ENCODE data around the gene SCOC.

The SCOC gene

DNA sequence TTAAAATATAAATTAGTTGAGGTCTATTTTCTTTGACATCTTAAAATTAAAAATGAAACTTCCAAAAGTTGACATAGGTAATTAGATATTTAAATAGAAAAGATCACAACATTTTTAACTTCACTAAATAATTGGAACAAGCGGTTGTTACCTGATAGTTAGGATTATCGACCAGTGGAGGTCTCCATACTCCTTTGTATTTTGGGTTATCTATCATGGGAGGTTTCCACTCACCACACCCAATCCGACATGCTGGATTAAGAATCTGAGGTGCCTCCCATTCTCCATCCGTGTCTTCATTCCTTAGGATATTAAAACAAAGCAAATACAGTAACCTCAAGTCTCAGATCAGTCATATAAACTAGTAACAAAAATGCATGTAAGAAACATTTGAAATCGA, 22.2 kb downstream of the SCOC start:
- H3K9me3 ChIP-seq (ENCODE audit: insufficient read depth, low read length), result no peaks in the 10 kb centered on the region
- no peaks in the 10 kb centered on the region for H3F3A ChIP-seq (ENCODE audit: insufficient read depth)
- no peak overlapping the region for H2AFZ ChIP-seq (ENCODE audit: low read depth, low read length, severe bottlenecking)
- no peaks in the 10 kb centered on the region for H3K27me3 ChIP-seq (ENCODE audit: low read length)
- no peak overlapping the region for H3K27ac ChIP-seq (ENCODE audit: low read depth, low read length)
- no peaks in the 10 kb centered on the region for H3K9me2 ChIP-seq (replicated peaks; ENCODE audit: insufficient read depth, low read length)
- H3K4me2 ChIP-seq (ENCODE audit: low read depth, low read length, poor library complexity, severe bottlenecking), result no peak overlapping the region
- H3K9ac ChIP-seq (ENCODE audit: low read length), result no peak overlapping the region
- no peaks in the 10 kb centered on the region for H3K79me2 ChIP-seq (ENCODE audit: insufficient read depth, low read length)
- no peaks in the 10 kb centered on the region for H4K20me1 ChIP-seq (ENCODE audit: low read depth, low read length)
- no peak overlapping the region for H3K4me3 ChIP-seq (ENCODE audit: insufficient read depth, low read length, poor library complexity, severe bottlenecking)
- H3K36me3 ChIP-seq (ENCODE audit: low read length), result no peaks in the 10 kb centered on the region
- no peak for TF ChIP-seq EZH2phosphoT487 (conservative IDR thresholded peaks at IDR 0.05; ENCODE audit: low read length)
- TF ChIP-seq, protein P1, sequence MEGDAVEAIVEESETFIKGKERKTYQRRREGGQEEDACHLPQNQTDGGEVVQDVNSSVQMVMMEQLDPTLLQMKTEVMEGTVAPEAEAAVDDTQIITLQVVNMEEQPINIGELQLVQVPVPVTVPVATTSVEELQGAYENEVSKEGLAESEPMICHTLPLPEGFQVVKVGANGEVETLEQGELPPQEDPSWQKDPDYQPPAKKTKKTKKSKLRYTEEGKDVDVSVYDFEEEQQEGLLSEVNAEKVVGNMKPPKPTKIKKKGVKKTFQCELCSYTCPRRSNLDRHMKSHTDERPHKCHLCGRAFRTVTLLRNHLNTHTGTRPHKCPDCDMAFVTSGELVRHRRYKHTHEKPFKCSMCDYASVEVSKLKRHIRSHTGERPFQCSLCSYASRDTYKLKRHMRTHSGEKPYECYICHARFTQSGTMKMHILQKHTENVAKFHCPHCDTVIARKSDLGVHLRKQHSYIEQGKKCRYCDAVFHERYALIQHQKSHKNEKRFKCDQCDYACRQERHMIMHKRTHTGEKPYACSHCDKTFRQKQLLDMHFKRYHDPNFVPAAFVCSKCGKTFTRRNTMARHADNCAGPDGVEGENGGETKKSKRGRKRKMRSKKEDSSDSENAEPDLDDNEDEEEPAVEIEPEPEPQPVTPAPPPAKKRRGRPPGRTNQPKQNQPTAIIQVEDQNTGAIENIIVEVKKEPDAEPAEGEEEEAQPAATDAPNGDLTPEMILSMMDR (IDR thresholded peaks at IDR 0.05; ENCODE audit: insufficient read depth, low read length, poor library complexity, severe bottlenecking), result no peak

GRCh38 chr4:140400111-140400510, 26.7 kb downstream of the SCOC start:
- no peaks in the 10 kb centered on the region for H3K27me3 ChIP-seq (ENCODE audit: low read length)
- H4K20me1 ChIP-seq (ENCODE audit: low read depth, low read length), result no peaks in the 10 kb centered on the region
- no peak overlapping the region for H2AFZ ChIP-seq (ENCODE audit: low read depth, low read length, severe bottlenecking)

DNA sequence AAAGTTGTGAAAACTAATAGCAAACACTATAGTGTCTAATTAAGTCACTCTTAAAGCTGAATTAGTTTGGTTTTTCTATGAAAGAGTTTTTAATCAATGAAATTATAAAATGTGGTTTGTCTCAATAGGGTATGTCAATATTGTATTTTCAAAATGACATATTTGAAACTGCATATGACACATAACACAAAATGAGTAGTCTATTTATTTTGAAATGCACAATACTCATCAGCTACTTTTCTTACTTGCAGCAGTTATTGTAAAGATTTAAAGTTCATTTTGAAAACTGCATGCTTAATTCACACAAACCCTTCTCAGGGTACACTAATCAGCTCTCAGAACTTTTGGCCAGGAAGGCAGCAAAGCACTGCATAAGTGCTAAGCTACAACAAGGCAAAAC, 32.8 kb downstream of the SCOC start:
- H3K79me2 ChIP-seq (ENCODE audit: insufficient read depth, low read length), result no peaks in the 10 kb centered on the region
- no peaks in the 10 kb centered on the region; the same call in 1 of the 2 replicates for H3K36me3 ChIP-seq (ENCODE audit: low read length)
- no peak for TF ChIP-seq EZH2phosphoT487 (conservative IDR thresholded peaks at IDR 0.05; ENCODE audit: low read length)
- TF ChIP-seq, protein P1 (IDR thresholded peaks at IDR 0.05; ENCODE audit: insufficient read depth, low read length, poor library complexity, severe bottlenecking), result no peak
- no peak overlapping the region for H3K4me3 ChIP-seq (ENCODE audit: insufficient read depth, low read length, poor library complexity, severe bottlenecking)
- no peak overlapping the region for H3K27ac ChIP-seq (ENCODE audit: low read depth, low read length)
- H3K27me3 ChIP-seq (ENCODE audit: low read length), result no peaks in the 10 kb centered on the region
- H4K20me1 ChIP-seq (ENCODE audit: low read depth, low read length), result no peaks in the 10 kb centered on the region
- no peaks in the 10 kb centered on the region for H3K9me2 ChIP-seq (replicated peaks; ENCODE audit: insufficient read depth, low read length)
- H3K9ac ChIP-seq (ENCODE audit: low read length), result no peak overlapping the region
- no peak overlapping the region for H2AFZ ChIP-seq (ENCODE audit: low read depth, low read length, severe bottlenecking)
- no peaks in the 10 kb centered on the region for H3F3A ChIP-seq (ENCODE audit: insufficient read depth)
- no peak overlapping the region for H3K4me2 ChIP-seq (ENCODE audit: low read depth, low read length, poor library complexity, severe bottlenecking)
- H3K9me3 ChIP-seq (ENCODE audit: insufficient read depth, low read length), result no peaks in the 10 kb centered on the region

More at GRCh38 chr4:140400111-140400510, 26.7 kb downstream of the SCOC start:
- no peak overlapping the region for H3K9ac ChIP-seq (ENCODE audit: low read length)
- no peaks in the 10 kb centered on the region for H3K36me3 ChIP-seq (ENCODE audit: low read length)
- no peak overlapping the region for H3K4me3 ChIP-seq (ENCODE audit: insufficient read depth, low read length, poor library complexity, severe bottlenecking)
- no peak for TF ChIP-seq EZH2phosphoT487 (conservative IDR thresholded peaks at IDR 0.05; ENCODE audit: low read length)
- TF ChIP-seq, protein P1 (IDR thresholded peaks at IDR 0.05; ENCODE audit: insufficient read depth, low read length, poor library complexity, severe bottlenecking), result no peak
- no peak overlapping the region for H3K4me2 ChIP-seq (ENCODE audit: low read depth, low read length, poor library complexity, severe bottlenecking)
- no peaks in the 10 kb centered on the region for H3F3A ChIP-seq (ENCODE audit: insufficient read depth)
- H3K9me3 ChIP-seq (ENCODE audit: insufficient read depth, low read length), result no peaks in the 10 kb centered on the region
- no peaks in the 10 kb centered on the region for H3K9me2 ChIP-seq (replicated peaks; ENCODE audit: insufficient read depth, low read length)
- no peaks in the 10 kb centered on the region for H3K79me2 ChIP-seq (ENCODE audit: insufficient read depth, low read length)
- H3K27ac ChIP-seq (ENCODE audit: low read depth, low read length), result no peak overlapping the region

Measured in SU-DHL-6 (cell line).